Ishikawa (cell line): ENCODE measurements around the gene SMIM3.

ENCODE experiments used
- CEBPB ChIP-seq: IDR thresholded peaks from 2 replicates; pipeline ENCODE4 v1.6.1; 2012
- CREB1 ChIP-seq: IDR thresholded peaks from 2 replicates; pipeline ENCODE4 v1.6.1; 2012; ENCODE audit warnings: low read depth
- EGR1 ChIP-seq: IDR thresholded peaks from 2 replicates; pipeline ENCODE4 v1.6.1; 2012
- EP300 ChIP-seq: IDR thresholded peaks from 2 replicates; pipeline ENCODE4 v1.6.1; 2012; ENCODE audit warnings: borderline replicate concordance
- FOXM1 ChIP-seq: IDR thresholded peaks from 2 replicates; pipeline ENCODE4 v1.6.1; 2012; ENCODE audit warnings: low read depth, borderline replicate concordance
- NFIC ChIP-seq: IDR thresholded peaks from 2 replicates; pipeline ENCODE4 v1.6.1; 2012
- RAD21 ChIP-seq: IDR thresholded peaks from 2 replicates; pipeline ENCODE4 v1.6.1; 2012; ENCODE audit warnings: low read depth
- TAF1 ChIP-seq: IDR thresholded peaks from 2 replicates; pipeline ENCODE4 v1.6.1; 2012; ENCODE audit warnings: low read depth, mild to moderate bottlenecking
- TCF12 ChIP-seq: IDR thresholded peaks from 2 replicates; pipeline ENCODE4 v1.6.1; 2012; ENCODE audit warnings: low read depth
- TEAD4 ChIP-seq: IDR thresholded peaks from 2 replicates; pipeline ENCODE4 v1.6.1; 2012
- YY1 ChIP-seq: IDR thresholded peaks from 2 replicates; pipeline ENCODE4 v1.6.1; 2012; ENCODE audit warnings: low read depth
- ZBTB7A ChIP-seq: IDR thresholded peaks from 2 replicates; pipeline ENCODE4 v1.6.1; 2012; ENCODE audit warnings: low read depth
- TF ChIP-seq, protein P1 (sequence below): IDR thresholded peaks from 2 replicates; pipeline ENCODE4 v1.6.1; 2012
- TF ChIP-seq, protein P2 (sequence below): IDR thresholded peaks from 2 replicates; pipeline ENCODE4 v1.6.1; 2012
- TF ChIP-seq, protein P3 (sequence below): IDR thresholded peaks from 2 replicates; pipeline ENCODE4 v1.6.1; 2012; ENCODE audit warnings: low read depth, mild to moderate bottlenecking

The SMIM3 gene

DNA sequence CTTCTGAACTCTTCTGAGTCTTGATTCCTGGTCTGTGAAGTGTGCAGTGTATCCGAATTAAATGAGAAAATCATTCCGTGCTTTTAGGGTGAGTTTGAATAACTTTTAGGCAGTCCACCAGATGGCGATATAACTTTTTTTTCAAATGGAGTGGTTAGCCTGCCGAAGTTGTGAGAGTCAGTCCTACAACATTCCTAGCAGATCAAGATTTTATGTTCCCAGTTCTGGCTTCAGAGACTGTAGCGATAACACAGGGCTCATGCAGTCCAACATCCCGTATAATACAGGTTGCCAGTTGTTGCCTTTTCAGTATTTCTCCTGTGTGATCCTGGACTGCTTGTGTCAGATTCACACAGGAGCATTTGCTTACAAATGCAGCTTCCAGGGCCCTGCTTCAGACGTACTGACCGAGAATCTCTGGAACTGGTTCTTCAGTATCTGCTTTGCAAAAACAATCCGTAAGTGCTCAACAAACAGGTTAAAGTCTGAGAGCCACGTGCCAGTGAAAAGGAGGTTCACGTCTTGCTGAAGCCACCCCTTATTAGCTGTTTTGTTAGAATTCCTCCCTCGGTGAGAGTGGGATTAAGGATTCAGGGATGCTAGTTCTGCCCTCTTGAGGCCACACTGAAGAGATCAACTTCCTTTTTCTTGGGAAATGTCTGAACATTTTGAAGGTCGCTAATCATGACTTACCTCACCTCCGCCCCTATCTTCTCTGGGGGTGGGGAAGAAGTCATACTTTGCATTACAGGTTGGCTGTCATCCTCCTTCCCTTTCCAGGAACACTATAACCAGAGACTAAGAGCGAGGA lies 22.8 kb downstream of the SMIM3 start:
- peak; percentile 42; the same call in 1 of the 2 replicates for TF ChIP-seq RAD21
- TF ChIP-seq CEBPB: no peak

GRCh38 chr5:150804388-150804787 lies 25.8 kb downstream of the SMIM3 start:
- TF ChIP-seq TEAD4: no peak

DNA sequence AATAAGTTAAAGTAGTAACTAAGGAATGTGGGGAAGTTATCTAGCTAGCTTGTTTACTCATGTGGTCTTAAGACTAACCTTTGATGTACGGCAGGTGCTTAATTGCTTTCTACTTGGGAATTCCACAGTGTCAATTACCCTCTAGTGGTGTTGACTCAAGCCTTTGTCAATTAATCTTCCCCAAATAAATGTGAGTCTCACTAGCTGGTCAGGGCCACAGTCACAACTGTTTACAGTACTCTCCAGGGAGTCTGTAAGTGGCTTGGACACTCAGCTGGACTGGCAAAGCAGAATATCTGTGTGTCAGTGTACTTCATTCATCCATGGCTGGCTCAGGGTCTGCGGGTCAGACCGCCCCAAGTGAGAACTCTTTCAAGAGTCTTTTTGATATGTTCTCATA lies 30.8 kb downstream of the SMIM3 start:
- TF ChIP-seq TAF1 (no peak), ZBTB7A (no peak)

DNA sequence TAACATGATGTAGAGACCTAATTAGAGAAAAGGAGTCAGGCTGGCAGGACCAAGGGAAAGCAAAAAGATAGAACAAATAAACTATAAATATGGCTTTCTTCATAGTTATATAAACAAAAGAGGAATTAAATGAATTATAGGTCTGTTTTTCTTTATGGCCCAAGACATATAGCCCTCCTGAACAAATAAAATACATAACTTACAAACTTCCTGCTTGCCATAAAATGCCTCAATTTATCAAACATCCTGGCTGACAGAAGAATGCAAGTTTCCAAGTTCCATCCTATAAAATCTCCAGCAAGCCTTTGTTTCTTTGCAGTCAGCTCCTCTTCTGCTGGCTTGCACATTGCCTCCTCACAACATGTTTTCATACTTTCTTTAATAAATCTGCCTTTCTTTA lies 36.5 kb downstream of the SMIM3 start:
- no peak for TF ChIP-seq CEBPB
- TF ChIP-seq RAD21: no peak
- no peak for TF ChIP-seq EGR1
- TF ChIP-seq ZBTB7A: no peak
- no peak for TF ChIP-seq TCF12
- TF ChIP-seq, protein P1, sequence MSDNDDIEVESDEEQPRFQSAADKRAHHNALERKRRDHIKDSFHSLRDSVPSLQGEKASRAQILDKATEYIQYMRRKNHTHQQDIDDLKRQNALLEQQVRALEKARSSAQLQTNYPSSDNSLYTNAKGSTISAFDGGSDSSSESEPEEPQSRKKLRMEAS: no peak
- TF ChIP-seq CREB1: no peak
- TF ChIP-seq TEAD4: no peak
- no peak for TF ChIP-seq FOXM1

DNA sequence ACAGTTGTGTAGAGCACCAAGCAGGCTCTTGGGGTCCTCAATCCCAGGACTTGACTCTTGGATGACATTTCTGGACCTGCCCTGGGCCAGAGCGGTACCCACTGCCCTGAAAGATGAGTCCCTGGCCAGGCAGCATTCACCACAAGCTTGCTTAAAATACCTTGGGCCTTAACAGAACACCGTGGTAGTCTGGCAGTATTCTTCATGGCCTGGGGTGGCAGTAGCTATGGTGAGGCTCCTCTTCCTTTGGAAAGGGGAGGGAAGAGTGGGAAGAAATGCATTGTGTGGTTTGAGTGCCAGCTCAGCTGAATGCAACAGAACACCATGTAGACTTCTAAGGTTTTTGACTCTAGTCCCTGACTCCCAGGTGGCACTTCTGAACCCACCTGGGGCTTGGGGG lies 38.4 kb downstream of the SMIM3 start:
- TF ChIP-seq CREB1 (no peak), CEBPB (no peak), ZBTB7A (no peak), EGR1 (no peak), TCF12 (no peak), EP300 (no peak), RAD21 (no peak), FOXM1 (no peak)
- TF ChIP-seq, protein P1: no peak

DNA sequence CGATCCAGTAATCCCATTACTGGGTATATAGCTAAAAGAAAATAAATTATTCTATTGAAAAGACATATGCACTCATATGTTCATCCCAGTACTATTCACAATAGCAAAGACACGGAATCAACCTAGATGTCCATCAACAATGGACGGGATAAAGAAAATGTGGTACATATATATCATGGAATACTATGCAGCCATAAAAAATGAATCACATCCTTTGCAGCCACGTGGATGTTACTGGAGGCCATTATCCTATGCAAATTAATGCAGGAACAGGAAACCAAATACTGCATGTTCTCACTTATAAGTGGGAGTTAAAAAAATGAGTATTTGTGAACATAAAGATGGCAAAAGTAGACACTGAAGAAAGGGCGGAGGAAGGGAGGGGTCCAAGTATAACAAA lies 51.2 kb downstream of the SMIM3 start:
- TF ChIP-seq, protein P1: no peak
- TF ChIP-seq EP300 (no peak), TAF1 (no peak), TCF12 (no peak), NFIC (no peak), CREB1 (no peak), ZBTB7A (no peak), RAD21 (no peak), CEBPB (no peak), EGR1 (no peak), YY1 (no peak)
- TF ChIP-seq, protein P2, sequence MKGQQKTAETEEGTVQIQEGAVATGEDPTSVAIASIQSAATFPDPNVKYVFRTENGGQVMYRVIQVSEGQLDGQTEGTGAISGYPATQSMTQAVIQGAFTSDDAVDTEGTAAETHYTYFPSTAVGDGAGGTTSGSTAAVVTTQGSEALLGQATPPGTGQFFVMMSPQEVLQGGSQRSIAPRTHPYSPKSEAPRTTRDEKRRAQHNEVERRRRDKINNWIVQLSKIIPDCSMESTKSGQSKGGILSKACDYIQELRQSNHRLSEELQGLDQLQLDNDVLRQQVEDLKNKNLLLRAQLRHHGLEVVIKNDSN: no peak

GRCh38 chr5:150836064-150836463 lies 57.5 kb downstream of the SMIM3 start:
- TF ChIP-seq, protein P1: no peak
- TF ChIP-seq ZBTB7A: no peak
- no peak for TF ChIP-seq EGR1
- TF ChIP-seq, protein P3, sequence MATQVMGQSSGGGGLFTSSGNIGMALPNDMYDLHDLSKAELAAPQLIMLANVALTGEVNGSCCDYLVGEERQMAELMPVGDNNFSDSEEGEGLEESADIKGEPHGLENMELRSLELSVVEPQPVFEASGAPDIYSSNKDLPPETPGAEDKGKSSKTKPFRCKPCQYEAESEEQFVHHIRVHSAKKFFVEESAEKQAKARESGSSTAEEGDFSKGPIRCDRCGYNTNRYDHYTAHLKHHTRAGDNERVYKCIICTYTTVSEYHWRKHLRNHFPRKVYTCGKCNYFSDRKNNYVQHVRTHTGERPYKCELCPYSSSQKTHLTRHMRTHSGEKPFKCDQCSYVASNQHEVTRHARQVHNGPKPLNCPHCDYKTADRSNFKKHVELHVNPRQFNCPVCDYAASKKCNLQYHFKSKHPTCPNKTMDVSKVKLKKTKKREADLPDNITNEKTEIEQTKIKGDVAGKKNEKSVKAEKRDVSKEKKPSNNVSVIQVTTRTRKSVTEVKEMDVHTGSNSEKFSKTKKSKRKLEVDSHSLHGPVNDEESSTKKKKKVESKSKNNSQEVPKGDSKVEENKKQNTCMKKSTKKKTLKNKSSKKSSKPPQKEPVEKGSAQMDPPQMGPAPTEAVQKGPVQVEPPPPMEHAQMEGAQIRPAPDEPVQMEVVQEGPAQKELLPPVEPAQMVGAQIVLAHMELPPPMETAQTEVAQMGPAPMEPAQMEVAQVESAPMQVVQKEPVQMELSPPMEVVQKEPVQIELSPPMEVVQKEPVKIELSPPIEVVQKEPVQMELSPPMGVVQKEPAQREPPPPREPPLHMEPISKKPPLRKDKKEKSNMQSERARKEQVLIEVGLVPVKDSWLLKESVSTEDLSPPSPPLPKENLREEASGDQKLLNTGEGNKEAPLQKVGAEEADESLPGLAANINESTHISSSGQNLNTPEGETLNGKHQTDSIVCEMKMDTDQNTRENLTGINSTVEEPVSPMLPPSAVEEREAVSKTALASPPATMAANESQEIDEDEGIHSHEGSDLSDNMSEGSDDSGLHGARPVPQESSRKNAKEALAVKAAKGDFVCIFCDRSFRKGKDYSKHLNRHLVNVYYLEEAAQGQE: no peak
- TF ChIP-seq, protein P2: no peak
- no peak for TF ChIP-seq CEBPB
- no peak for TF ChIP-seq CREB1
- no peak for TF ChIP-seq TCF12
- TF ChIP-seq EP300: no peak
- TF ChIP-seq RAD21: no peak
- no peak for TF ChIP-seq NFIC
- no peak for TF ChIP-seq TAF1
- no peak for TF ChIP-seq FOXM1
- TF ChIP-seq YY1: no peak
- no peak for TF ChIP-seq TEAD4

GRCh38 chr5:150836703-150837102 lies 58.1 kb downstream of the SMIM3 start:
- TF ChIP-seq, protein P2: no peak
- no peak for TF ChIP-seq CEBPB
- no peak for TF ChIP-seq TCF12
- TF ChIP-seq EGR1: no peak
